HCT116 (cell line): ENCODE results near the gene PRKCD. TPM values are rescaled to one million over a fixed set of nuclear protein-coding genes. Genes with fewer than 3 reads are reported as not detected.

ENCODE experiments used
- ATAC-seq: fragments of 200-7000 bp; cut with Tn5 transposase; 2 replicates; pipeline ENCODE4 v1.9.1; 2020; ENCODE audit warnings: mild to moderate bottlenecking, moderate library complexity
- BruUV-seq: library from RNA; stranded (reverse); fragments of 400-500 nt; replicated peaks from 2 replicates; lab custom pipeline; 2021; lab: Mats Ljungman, UMichigan
- CTCF ChIA-PET: fragments of 300-600 bp; sonication (Branson Sonifier 250); formaldehyde crosslinking; loops from one replicate; lab custom pipeline; 2021; ENCODE audit warnings: antibody characterized with exemption; lab: Charles Lee
- POLR2A ChIA-PET: fragments of 300-600, 350-600 bp; sonication (Branson Sonifier 250); formaldehyde crosslinking; loops from one replicate; lab custom pipeline; 2021; ENCODE audit warnings: antibody characterized with exemption; lab: Charles Lee
- RAD21 ChIA-PET, 2 experiments: fragments of 300-600 bp; sonication (Branson Sonifier 250); formaldehyde crosslinking; loops; one replicate each; lab custom pipeline; 2023; ENCODE audit warnings: low total read pairs in 2 of 2; ENCODE audit not compliant: uncharacterized antibody in 2 of 2, unreplicated experiment in 2 of 2, low non-redundant PET in 1 of 2; lab: Charles Lee
- DNase-seq: peaks from one replicate; pipeline ENCODE4 v3.0.0-alpha.2; 2010; ENCODE audit warnings: low read depth, low spot score
- H2AFZ ChIP-seq: fragments of 200-600 bp; shearing (Covaris generic), sonication (generic); 2 replicates; pipeline ENCODE4 v1.6.1; 2017; ENCODE audit warnings: low read depth, mixed run types, mixed read lengths, antibody characterized with exemption, low read length; ENCODE audit not compliant: poor library complexity, severe bottlenecking
- H3K27ac ChIP-seq: 2 replicates; pipeline ENCODE4 v1.5.1; 2012; ENCODE audit warnings: low read depth, low read length
- H3K27me3 ChIP-seq: fragments of 200-600 bp; sonication (generic); 2 replicates; pipeline ENCODE4 v1.6.1; 2016; ENCODE audit warnings: mixed run types, low read length, mixed read lengths; ENCODE audit not compliant: insufficient read depth
- H3K36me3 ChIP-seq, 2 experiments: fragments of 200-500 bp in 1 of 2; fragments of 200-600 bp in 1 of 2; sonication (Bioruptor generic) in 1 of 2; sonication (generic) in 1 of 2; 2 replicates each; pipeline versions ENCODE4 v1.5.1 to v1.6.1; 2014 to 2016; ENCODE audit warnings: low read length in 2 of 2, inconsistent platforms in 1 of 2, mixed read lengths in 1 of 2, mixed run types in 1 of 2; ENCODE audit not compliant: insufficient read depth in 2 of 2, control insufficient read depth in 1 of 2
- H3K4me1 ChIP-seq, 2 experiments: fragments of 200-600 bp in 1 of 2; sonication (generic) in 1 of 2; 2 replicates each; pipeline versions ENCODE4 v1.5.1 to v1.6.1; 2012 to 2017; ENCODE audit warnings: low read length in 2 of 2, inconsistent platforms in 1 of 2, mild to moderate bottlenecking in 1 of 2, mixed read lengths in 1 of 2, mixed run types in 1 of 2, moderate library complexity in 1 of 2; ENCODE audit not compliant: insufficient read depth in 2 of 2, control insufficient read depth in 1 of 2
- H3K4me2 ChIP-seq: fragments of 200-600 bp; sonication (generic); 2 replicates; pipeline ENCODE4 v1.6.1; 2017; ENCODE audit warnings: mixed run types, low read length, mixed read lengths
- H3K4me3 ChIP-seq, 2 experiments: fragments of 200-600 bp in 1 of 2; sonication (generic) in 1 of 2; replicated peaks in 1 of 2; 2 replicates each; pipeline ENCODE4 v1.5.1; 2011 to 2016; ENCODE audit warnings: low read length in 2 of 2, control low read depth in 1 of 2, low read depth in 1 of 2, mild to moderate bottlenecking in 1 of 2, mixed read lengths in 1 of 2, mixed run types in 1 of 2
- H3K79me2 ChIP-seq: fragments of 200-600 bp; sonication (generic); 2 replicates; pipeline ENCODE4 v1.6.1; 2017; ENCODE audit warnings: mild to moderate bottlenecking, mixed run types, low read length, moderate library complexity, mixed read lengths; ENCODE audit not compliant: insufficient read depth
- H3K9ac ChIP-seq: fragments of 200-600 bp; sonication (generic); 2 replicates; pipeline ENCODE4 v1.6.1; 2016; ENCODE audit warnings: low read length, mixed read lengths
- H3K9me2 ChIP-seq: fragments of 200-600 bp; sonication (generic), shearing (Covaris generic); 2 replicates; pipeline ENCODE4 v1.6.1; 2017; ENCODE audit warnings: mixed run types, mild to moderate bottlenecking, moderate library complexity; ENCODE audit not compliant: insufficient read depth
- H3K9me3 ChIP-seq, 2 experiments: fragments of 200-500 bp in 1 of 2; fragments of 200-600 bp in 1 of 2; sonication (Bioruptor generic) in 1 of 2; sonication (generic) in 1 of 2; 2 replicates each; pipeline ENCODE4 v1.6.1; 2014 to 2017; ENCODE audit warnings: low read length in 2 of 2, mixed read lengths in 2 of 2, inconsistent platforms in 1 of 2, low read depth in 1 of 2, mild to moderate bottlenecking in 1 of 2, mixed run types in 1 of 2, moderate library complexity in 1 of 2; ENCODE audit not compliant: control insufficient read depth in 1 of 2, insufficient read depth in 1 of 2
- H4K20me1 ChIP-seq: fragments of 200-600 bp; sonication (generic), shearing (Covaris generic); 2 replicates; pipeline ENCODE4 v1.6.1; 2017; ENCODE audit warnings: mixed run types, mild to moderate bottlenecking, moderate library complexity; ENCODE audit not compliant: insufficient read depth
- ATF3 ChIP-seq: IDR thresholded peaks from 2 replicates; pipeline ENCODE4 v1.6.1; 2012
- CBX3 ChIP-seq: IDR thresholded peaks from 2 replicates; pipeline ENCODE4 v1.6.1; 2012; ENCODE audit warnings: low read depth
- CEBPB ChIP-seq: IDR thresholded peaks from 2 replicates; pipeline ENCODE4 v1.6.1; 2012; ENCODE audit warnings: low read depth
- EGR1 ChIP-seq: IDR thresholded peaks from 2 replicates; pipeline ENCODE4 v1.6.1; 2012; ENCODE audit warnings: low read depth
- ELF1 ChIP-seq: IDR thresholded peaks from 2 replicates; pipeline ENCODE4 v1.6.1; 2012; ENCODE audit warnings: low read depth, borderline replicate concordance
- EZH2phosphoT487 ChIP-seq: fragments of 200-600 bp; IDR thresholded peaks from 2 replicates; pipeline ENCODE4 v1.6.1; 2018; ENCODE audit warnings: antibody characterized with exemption, borderline replicate concordance
- FOSL1 ChIP-seq: IDR thresholded peaks from 2 replicates; pipeline ENCODE4 v1.6.1; 2012; ENCODE audit warnings: low read depth
- JUND ChIP-seq: IDR thresholded peaks from 2 replicates; pipeline ENCODE4 v1.6.1; 2012
- MAX ChIP-seq: IDR thresholded peaks from 2 replicates; pipeline ENCODE4 v1.6.1; 2012
- POLR2A ChIP-seq: IDR thresholded peaks from 2 replicates; pipeline ENCODE4 v1.7.0; 2011; ENCODE audit warnings: borderline replicate concordance; ENCODE audit not compliant: insufficient read depth, insufficient read length; ENCODE audit errors: extremely low read depth
- POLR2AphosphoS5 ChIP-seq: IDR thresholded peaks from 2 replicates; pipeline ENCODE4 v1.6.1; 2011; ENCODE audit warnings: mild to moderate bottlenecking, low read depth, low read length, moderate library complexity
- RAD21 ChIP-seq: IDR thresholded peaks from 2 replicates; pipeline ENCODE4 v1.6.1; 2012; ENCODE audit warnings: low read depth, mild to moderate bottlenecking
- SIN3A ChIP-seq: IDR thresholded peaks from 2 replicates; pipeline ENCODE4 v1.6.1; 2012; ENCODE audit warnings: low read depth
- SP1 ChIP-seq: IDR thresholded peaks from 2 replicates; pipeline ENCODE4 v1.6.1; 2012; ENCODE audit warnings: low read depth
- SRF ChIP-seq: IDR thresholded peaks from 2 replicates; pipeline ENCODE4 v1.6.1; 2012; ENCODE audit warnings: low read depth
- TCF7L2 ChIP-seq: IDR thresholded peaks from 2 replicates; pipeline ENCODE4 v1.7.0; 2011; ENCODE audit warnings: borderline replicate concordance, inconsistent platforms; ENCODE audit not compliant: insufficient read depth, insufficient read length; ENCODE audit errors: extremely low read depth
- YY1 ChIP-seq: IDR thresholded peaks from 2 replicates; pipeline ENCODE4 v1.6.1; 2011; ENCODE audit warnings: low read length, low read depth, moderate library complexity, mild to moderate bottlenecking; ENCODE audit not compliant: insufficient replicate concordance; ENCODE audit errors: extremely low read depth
- ZBTB33 ChIP-seq: IDR thresholded peaks from 2 replicates; pipeline ENCODE4 v1.6.1; 2011; ENCODE audit warnings: mild to moderate bottlenecking, low read length, moderate library complexity; ENCODE audit not compliant: insufficient replicate concordance; ENCODE audit errors: extremely low read depth
- ZNF274 ChIP-seq: fragments of 200-500 bp; sonication (Bioruptor generic); IDR thresholded peaks from 2 replicates; pipeline ENCODE4 v1.6.1; 2014; ENCODE audit warnings: mild to moderate bottlenecking, low read depth, low read length, inconsistent platforms
- intact Hi-C: fragments of 100-400 bp; cut with micrococcal nuclease; formaldehyde crosslinking; loops from 2 replicates; pipeline ENCODE4 v1.10.0; 2022
- total RNA-seq: library from RNA; stranded (reverse); gene quantifications from one replicate; pipeline ENCODE4 v1.2.1, GENCODE V29; 2021; ENCODE audit not compliant: unreplicated experiment

The PRKCD gene
- total RNA-seq, 1 experiment from 2014 or later, result 34.4 TPM

- H3K4me1 ChIP-seq, result peaks cover 0 to 4% of the 10 kb centered on the region in 2 experiments; a peak in 1 of 4 replicates
- ChIA-PET CTCF (no interaction called here), RAD21 (no interaction called here), POLR2A (no interaction called here)
- no peak for DNase-seq
- H3K27me3 ChIP-seq, result no peaks in the 10 kb centered on the region
- peaks cover 24 to 67% of the 10 kb centered on the region in 2 experiments; a peak in 3 of 4 replicates for H3K36me3 ChIP-seq
- no peaks in the 10 kb centered on the region for H3K9me2 ChIP-seq
- intact Hi-C loops, result loop anchor here (5.0 kb wide), 1 partner anchor 488 kb away; no protein-coding TSS in a partner anchor
- H3K79me2 ChIP-seq, result peaks cover 4% of the 10 kb centered on the region; the same call in 1 of the 2 replicates
- no peaks in the 10 kb centered on the region for H4K20me1 ChIP-seq
- no TSS peak for BruUV-seq
- no peak overlapping the region for H3K9ac ChIP-seq
- H3K27ac ChIP-seq, result peak overlapping the region; percentile 3; the same call in 1 of the 2 replicates
- H3K9me3 ChIP-seq, result no peaks in the 10 kb centered on the region
- H3K4me3 ChIP-seq, result no peak overlapping the region
- no peak overlapping the region for H2AFZ ChIP-seq
- no peak for ATAC-seq
- H3K4me2 ChIP-seq, result no peak overlapping the region
- TF ChIP-seq SIN3A (no peak), EZH2phosphoT487 (no peak), MAX (no peak), ZNF274 (no peak), ZBTB33 (no peak), ATF3 (no peak), SRF (no peak), EGR1 (no peak), SP1 (no peak), CBX3 (no peak), JUND (no peak), POLR2A (no peak), POLR2AphosphoS5 (no peak), FOSL1 (no peak), TCF7L2 (no peak), CEBPB (no peak), YY1 (no peak), ELF1 (no peak), RAD21 (no peak)
Measured at GRCh38 chr3:53224536-53224935, 63.5 kb downstream of the PRKCD start.
